GM21381 (cell line): ENCODE measurements around the gene NUDT6.

ENCODE experiments used
- ATAC-seq: cut with Tn5 transposase; IDR thresholded peaks from one replicate; pipeline ENCODE4 v1.9.1; 2021; ENCODE audit warnings: mild to moderate bottlenecking, moderate library complexity; ENCODE audit not compliant: unreplicated experiment

NUDT6 gene

DNA sequence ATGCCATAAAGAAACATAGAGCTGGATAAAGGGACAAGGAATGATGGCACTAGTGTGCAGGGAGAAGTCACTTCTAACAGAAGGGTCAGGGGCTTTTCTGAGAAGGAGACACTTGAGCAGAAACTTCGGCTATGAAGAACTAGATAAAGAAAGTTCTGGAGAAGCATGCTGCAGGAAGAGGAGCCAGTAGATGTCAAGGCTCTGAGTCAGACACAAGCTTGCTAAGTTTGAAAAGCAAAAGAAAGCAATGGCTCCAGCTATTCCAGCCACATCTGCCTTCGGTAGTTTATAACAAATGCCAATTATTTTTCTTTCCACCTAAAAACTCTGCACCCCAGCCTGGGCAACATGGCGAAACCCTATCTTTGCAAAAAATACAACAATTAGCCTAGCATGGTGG lies 7.5 kb downstream of the NUDT6 start:
- no peak for ATAC-seq

DNA sequence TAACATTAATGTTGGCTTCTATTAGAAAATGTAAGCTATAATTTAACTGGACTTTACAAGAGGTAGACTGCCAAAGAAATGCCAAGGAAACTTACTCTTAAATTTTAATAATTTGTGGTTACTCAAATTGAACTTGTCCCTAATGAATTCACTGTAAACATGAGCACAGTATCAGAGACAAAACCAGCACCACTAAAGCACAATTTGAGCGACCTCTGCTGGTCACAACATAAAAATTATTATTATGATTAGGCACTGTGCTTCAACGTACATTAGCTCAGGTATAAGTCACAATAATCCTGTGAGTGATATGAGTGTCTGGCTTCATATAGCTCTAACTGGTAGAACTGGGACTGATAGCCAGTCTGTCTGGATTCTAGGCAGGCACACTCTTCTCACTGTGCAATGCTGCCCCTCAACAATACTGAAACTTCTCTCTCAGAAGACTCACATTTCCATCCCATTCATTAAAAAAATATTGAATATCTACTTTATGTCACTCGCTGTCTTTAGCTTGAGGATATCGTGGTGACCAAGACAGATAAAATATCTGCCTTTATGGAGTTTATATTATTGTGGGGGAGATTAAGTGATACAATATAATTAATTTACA lies 8.0 kb downstream of the NUDT6 start:
- peak; percentile 81 for ATAC-seq

DNA sequence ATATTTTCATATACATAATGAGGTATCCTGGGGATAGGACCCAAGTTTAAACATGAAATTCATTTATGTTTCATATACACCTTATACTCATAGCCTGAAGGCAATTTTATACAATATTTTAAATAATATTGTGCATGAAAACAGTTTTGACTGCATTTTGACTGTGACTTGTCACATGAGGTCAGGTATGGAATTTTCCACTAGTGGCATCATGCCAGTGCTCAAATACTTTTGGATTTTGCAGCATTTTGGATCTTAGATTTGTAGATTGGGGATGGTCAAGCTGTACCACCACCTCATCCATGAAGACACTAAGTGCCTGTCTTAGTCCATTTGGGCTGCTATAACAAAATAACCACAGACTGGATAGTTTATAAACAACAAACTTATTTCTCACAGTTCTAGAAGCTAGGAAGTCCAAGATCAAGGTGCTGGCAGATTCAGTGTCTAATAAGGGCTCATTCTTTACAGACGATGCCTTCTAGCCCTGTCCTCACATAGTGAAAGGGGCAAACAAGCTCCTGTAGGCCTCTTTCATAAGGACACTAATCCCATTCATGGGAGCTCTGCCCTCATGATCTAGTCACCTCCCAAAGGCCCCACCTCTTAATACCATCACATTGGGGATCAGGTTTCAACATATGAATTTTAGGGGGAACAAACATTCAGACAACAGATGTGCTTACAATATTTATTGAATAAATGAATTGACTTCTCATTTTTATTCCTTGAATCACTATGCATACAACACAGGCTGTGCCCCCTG lies 9.4 kb downstream of the NUDT6 start:
- no peak for ATAC-seq

DNA sequence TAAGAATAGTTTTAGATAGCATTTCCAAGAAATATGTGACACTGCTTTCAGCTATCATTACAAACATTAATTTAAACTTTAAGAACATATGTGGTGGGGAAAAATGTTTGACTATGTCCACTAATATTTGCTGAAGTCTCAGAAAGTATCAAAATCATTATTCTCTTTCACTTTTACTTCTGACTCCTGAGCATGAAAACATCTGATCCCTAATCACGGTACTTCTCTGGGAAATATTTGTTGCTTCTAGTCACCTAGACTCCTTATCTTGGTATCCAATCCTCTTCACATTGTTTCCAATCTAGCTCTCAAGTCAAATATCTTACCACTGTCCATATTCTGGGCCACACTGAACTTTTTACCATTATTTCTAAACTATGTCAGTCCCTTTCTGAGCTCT lies 10.8 kb downstream of the NUDT6 start:
- ATAC-seq, result no peak

DNA sequence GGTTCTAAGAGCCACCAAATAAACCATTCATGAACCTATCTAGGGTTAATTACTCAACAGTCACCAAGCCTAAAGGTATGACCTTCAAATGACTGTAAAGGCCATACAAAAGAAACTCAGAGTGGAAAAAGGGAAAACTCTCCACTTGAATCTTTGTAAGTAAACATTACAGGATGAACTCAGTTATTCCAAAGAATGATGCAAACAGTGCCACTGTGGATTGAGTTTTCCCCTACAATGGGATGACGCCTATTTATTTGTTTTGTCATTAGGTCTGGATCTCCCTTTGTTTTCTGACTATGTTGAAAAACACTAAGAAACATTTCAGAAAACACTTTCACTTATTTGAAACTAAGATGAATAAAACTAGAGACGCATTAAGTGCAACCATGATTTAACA lies 12.7 kb downstream of the NUDT6 start:
- ATAC-seq, result no peak

DNA sequence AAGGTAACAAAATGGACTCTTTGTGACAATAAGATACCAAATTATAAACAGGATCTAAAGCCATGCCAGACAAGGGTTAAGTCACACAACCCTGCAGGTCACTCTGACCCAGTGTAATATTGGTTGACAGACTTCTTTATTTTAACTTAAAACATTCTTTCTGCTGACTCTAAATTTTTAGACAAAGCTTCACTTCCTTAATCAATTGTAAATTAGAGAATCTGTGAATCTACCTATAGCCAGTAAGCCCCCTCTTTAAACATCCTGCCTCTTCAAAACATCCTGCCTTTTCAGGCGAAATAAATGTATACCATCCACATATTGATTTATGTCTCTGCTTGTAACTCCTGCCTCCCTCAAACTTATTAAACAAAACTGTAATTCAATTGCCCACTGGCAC lies 14.2 kb downstream of the NUDT6 start:
- no peak for ATAC-seq

DNA sequence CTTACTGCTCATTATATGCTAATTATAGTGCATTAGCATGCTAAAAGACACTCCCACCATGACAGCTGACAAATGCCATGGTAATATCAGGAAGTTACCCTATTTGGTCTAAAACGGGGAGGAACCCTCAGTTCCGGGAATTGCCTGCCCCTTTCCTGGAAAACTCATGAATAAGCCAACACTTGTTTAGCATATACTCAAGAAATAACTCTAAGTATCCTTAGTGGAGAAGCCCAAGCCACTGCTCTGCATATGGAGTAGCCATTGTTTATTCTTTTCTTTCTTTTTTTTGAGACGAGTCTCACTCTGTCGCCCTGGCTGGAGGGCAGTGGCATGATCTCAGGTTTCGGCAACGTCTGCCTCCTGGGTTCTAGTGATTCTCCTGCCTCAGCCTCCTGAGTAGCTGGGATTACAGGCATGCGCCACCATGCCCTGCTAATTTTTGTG lies 15.5 kb downstream of the NUDT6 start:
- ATAC-seq, result no peak

DNA sequence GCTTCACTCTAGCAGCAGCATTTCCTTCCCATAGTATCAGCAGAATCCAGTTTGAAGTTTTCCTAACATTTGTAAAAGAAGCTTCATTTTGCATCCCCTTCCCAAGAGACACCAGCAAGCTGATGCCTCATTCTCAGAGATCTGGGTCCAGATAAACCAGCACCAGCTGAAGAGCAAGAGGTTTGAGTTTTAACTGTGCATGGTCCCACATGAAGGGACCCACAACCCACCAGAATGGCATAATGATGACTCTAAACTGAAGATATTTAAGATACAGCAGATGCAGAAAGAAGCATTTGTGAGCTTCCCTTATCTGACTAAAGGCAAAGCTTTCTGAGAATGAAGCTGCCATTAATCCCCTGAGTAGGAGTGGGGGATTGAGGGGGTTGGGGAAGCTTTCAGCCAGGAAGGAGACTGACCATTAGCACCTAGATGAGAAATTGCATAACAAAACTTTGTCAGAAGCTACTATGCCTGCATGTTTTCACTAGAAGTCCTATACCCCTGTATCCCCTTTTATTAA lies 18.6 kb downstream of the NUDT6 start:
- no peak for ATAC-seq

DNA sequence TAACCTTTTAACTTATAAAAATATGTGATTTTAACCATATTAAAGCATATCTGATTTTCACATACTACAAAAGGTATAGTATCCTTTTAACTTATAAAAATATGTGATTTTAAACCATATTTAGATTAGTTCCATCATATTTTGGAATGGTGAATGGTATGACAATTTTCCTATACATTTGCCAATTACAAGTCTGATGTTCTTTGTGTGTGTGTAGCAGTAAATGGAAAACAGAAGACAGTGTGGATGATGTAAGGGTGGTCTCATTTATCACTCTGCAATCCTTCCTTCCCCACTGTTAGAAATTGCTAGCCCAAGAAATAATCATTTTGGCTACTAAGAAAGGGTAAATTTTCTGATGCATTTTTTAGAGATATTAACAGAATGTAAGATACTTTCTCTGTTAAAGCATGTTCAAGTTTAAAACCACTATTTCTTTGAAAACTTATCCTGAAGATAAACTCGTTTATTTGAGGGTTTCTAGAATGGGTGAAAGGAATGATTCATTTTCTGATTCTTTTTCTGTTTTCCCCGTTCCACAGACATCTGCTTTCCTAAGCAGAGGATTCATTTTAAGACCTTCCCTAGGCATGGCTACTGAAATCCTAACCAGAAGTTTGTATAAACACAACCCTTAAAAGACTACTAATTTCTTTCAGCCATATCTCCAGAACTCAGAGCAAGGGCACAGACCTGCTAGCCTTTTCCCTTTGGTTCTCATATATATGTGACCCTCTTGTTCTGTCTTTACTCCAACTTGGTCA lies 21.0 kb downstream of the NUDT6 start:
- ATAC-seq, result no peak

DNA sequence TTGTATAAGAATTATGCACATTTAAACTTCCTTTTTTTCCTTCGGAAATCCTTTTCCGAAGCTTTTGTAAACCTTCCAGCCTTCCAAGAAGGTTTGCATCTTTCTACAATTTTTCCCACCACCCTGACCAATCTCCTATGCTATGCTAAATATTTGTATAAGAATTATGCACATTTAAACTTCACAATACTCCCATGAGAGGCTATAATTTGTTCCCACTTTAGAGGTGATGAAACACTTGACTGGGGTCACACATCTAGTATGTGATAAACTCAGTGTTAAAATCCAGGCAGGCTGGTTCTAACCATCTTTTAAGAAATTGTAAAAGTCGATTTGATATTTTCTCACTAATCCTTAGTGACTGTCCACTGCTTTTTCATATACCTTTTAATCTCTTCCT lies 22.1 kb downstream of the NUDT6 start:
- ATAC-seq, result no peak

DNA sequence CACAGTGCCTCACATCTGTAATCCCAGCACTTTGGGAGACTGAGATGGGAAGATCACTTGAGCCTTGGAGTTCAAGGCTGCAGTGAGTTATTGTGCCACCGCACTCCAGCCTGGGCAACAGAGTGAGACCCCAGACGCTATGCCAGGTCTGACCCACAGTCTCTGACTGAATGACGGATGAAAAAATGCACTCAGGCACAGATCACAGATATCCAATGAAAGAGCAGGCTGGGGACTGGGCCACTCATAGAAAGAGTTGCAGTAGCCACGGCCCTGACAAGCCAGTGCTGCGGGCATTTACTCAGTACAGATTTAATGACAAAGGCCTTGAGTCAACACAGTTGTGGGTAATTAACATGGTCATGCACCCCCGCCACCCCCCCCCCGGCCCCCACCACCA lies 22.7 kb downstream of the NUDT6 start:
- ATAC-seq, result no peak

DNA sequence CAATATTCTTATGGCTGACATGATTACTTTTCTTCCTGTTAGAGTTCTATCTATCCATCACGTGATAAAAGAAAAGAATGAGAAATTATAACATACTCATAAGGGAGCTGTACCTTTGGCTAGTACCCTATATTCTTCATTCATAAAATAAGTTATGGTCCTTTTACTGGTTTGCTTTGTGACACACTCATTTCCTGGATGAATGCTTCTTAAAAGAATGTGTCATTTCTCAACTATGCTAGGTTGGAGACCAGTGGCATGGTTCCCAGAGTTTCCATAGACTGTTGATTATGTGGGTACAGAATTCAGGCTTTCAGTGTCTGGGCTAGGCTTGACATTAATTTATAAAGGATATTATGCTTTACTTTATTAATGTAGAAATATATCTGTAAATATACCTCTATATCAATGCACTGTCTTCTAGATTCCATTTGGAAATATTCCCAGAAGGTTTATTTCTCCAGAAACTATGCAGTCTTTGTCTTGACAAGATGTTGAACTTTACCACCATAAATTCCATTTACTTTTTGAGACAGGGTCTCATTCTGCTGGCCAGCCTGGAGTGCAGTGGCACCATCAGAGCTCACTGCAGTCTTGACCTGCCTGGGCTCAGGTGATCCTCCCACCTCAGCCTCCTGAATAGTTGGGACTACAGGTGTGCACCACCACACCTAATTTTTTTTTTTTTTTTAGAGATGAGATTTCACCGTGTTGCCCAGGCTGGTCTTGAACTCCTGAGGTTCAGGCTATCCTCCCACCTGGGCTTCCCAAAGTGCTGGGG lies 23.8 kb downstream of the NUDT6 start:
- ATAC-seq, result no peak

DNA sequence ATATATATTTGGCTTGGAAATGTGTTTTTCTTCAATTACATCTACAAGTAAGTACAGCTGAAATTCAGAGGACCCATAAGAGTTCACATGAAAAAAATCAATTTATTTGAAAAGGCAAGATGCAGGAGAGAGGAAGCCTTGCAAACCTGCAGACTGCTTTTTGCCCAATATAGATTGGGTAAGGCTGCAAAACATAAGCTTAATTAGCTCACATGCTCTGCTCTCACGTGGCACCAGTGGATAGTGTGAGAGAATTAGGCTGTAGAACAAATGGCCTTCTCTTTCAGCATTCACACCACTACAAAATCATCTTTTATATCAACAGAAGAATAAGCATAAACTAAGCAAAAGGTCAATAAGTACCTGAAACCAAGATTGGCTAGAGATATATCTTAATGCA lies 26.1 kb downstream of the NUDT6 start:
- no peak for ATAC-seq

DNA sequence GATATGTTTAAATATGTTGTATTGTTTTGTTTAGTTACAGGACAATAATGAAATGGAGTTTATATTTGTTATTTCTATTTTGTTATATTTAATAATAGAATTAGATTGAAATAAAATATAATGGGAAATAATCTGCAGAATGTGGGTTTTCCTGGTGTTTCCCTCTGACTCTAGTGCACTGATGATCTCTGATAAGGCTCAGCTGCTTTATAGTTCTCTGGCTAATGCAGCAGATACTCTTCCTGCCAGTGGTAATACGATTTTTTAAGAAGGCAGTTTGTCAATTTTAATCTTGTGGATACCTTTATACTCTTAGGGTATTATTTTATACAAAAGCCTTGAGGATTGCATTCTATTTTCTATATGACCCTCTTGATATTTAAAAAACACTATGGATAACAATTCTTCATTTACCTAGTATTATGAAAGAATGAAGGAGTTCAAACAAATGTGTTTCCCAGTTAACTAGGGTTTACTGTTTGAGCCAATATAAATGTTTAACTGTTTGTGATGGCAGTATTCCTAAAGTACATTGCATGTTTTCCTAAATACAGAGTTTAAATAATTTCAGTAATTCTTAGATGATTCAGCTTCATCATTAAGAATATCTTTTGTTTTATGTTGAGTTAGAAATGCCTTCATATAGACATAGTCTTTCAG lies 26.9 kb downstream of the NUDT6 start:
- ATAC-seq, result no peak

DNA sequence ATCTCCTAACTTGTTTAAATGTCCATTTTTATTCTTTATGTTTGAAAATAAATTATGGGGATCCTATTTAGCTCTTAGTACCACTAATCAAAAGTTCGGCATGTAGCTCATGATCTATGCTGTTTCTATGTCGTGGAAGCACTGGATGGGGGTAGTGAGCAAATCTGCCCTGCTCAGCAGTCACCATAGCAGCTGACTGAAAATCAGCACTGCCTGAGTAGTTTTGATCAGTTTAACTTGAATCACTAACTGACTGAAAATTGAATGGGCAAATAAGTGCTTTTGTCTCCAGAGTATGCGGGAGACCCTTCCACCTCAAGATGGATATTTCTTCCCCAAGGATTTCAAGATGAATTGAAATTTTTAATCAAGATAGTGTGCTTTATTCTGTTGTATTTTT lies 27.6 kb downstream of the NUDT6 start:
- ATAC-seq, result no peak

DNA sequence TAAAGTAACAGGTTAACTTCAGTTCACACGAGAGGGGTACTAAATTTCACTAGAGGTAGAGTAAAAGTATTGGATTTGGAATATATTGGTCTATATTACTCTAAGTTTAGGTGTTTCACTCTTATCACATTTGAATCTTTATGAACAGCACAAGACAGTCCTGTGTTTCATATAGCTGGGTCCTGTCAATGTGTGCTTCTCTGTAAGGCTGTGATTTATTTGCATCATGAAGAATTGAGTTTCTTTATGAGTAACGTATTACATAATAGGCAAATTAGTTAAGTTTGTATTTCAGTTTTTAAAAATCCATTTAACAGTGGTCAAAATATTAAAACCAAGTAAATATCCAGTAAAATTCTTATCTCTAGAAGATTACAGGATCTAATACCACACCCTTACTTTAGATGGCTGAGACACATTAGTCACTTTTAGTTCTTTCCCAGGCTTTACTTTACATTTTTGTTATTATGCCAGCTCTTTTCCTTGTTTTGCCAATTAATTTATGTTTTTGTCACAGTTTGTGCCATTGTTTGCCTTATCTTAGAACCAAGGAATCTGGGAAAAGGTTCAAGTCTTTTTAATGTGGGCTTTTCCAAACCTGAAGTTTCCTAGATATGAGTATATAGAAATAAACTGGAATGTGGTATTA lies 32.1 kb downstream of the NUDT6 start:
- no peak for ATAC-seq

DNA sequence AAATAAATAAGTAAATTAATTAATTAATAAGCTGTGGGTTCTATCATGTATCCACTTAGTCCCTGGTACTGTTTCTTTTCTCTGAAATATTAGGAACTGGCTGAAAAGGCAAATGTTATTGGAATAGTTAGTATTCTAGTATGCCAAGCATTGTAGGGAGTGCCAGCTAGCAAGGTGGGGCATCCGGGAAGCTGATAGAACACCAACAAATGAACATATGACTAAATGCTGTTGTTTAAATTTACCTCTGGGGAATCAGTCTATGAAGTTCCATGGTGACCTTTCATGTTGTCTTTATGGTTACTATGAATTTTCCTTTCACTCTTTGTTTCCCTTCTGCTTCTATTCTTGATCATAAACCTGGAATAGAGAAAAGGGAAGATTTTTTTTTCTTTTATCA lies 32.7 kb downstream of the NUDT6 start:
- no peak for ATAC-seq

DNA sequence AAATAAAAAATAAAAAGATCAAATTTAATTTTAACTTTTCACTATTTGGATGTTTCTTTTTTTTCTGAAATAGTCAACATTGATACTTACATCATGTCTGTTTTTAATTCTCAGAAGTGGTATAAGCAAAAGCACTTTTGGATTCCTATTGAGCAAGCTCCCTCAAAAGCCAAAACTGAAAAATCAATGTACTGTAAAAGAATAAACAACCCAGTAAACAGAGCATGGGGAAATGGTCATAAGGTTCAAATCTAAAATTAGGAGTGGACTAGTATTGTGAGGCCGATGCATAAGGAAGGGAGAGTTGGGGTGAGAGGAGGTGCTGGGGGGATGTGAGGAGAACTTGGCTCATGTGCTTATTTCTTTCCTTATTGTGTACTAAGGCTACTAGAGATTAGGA lies 37.9 kb downstream of the NUDT6 start:
- no peak for ATAC-seq

DNA sequence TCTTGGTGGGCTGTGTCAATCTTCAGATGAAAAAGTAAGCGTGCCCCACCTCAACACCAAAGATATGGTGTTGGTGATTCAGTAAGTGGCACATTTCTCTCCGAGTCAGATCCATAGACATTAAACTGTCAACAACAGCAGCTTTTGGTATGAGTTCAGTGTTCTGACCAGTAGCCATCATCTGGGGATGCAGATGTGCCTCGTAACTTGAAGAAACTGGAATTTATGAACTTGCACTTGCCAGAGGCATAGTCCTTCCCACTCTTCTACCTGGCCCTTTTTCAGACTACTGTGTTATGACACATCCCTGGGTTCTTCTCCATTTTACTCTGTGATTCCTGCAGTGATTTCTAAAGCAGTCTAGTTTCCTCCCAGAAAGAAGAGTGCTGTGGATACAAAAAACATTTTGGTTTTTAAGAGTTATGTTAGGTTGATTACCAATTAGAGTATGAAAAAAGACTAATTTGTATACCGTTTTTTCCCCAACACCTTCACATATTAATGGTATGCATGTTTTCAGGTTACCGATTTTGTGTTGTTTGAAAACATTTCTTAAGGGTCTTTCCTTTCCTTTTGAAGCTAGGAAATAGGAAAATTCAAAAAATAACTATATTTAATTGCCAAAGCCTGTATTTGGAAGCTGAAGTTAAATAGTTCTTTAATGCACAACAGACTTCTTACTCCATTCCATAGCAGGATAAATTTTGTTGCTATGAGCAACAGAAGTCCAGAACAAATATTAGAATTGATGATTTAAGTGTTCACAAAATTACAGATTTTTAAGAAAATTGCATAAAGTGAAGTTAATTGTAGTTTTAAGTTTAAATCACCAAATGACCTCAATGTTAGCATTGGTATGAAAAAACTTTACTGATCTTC lies 39.3 kb downstream of the NUDT6 start:
- ATAC-seq, result no peak
